Liver (tissue), 3 donors: ENCODE results near the gene TRIM49.
"Not testable (repeated sequence)": the region's sequence is repeated elsewhere in the genome, so short reads cannot be mapped to it uniquely, and the experiment has no call there.

Source experiments
- ATF3 ChIP-seq: IDR thresholded peaks from 2 replicates; pipeline ENCODE4 v1.6.1; 2016; ENCODE audit warnings: antibody characterized with exemption
- CTCF ChIP-seq: fragments of 150-350 bp; IDR thresholded peaks from 2 replicates; pipeline ENCODE4 v1.5.1; 2017; ENCODE audit warnings: improper control_type of control experiment, low read depth, low read length; ENCODE audit not compliant: missing input control
- EGR1 ChIP-seq, 2 donors: IDR thresholded peaks; 2 replicates each; pipeline ENCODE4 v1.6.1; 2016 to 2018; ENCODE audit warnings: antibody characterized with exemption in 2 of 2, low read depth in 2 of 2
- FOXA1 ChIP-seq: IDR thresholded peaks from 2 replicates; pipeline ENCODE4 v1.6.1; 2016; ENCODE audit warnings: antibody characterized with exemption
- FOXA2 ChIP-seq: IDR thresholded peaks from 2 replicates; pipeline ENCODE4 v1.6.1; 2016; ENCODE audit warnings: antibody characterized with exemption
- GABPA ChIP-seq, 2 donors: IDR thresholded peaks in 1 of 2; conservative IDR thresholded peaks in 1 of 2; 2 replicates each; pipeline ENCODE4 v1.6.1; 2016; ENCODE audit warnings: antibody characterized with exemption in 2 of 2, mild to moderate bottlenecking in 1 of 2, moderate library complexity in 1 of 2
- HNF4A ChIP-seq, 2 donors: conservative IDR thresholded peaks; 2 replicates each; pipeline ENCODE4 v1.6.1; 2016; ENCODE audit warnings: antibody characterized with exemption in 2 of 2, mild to moderate bottlenecking in 2 of 2
- RAD21 ChIP-seq, 2 donors: IDR thresholded peaks; 2 replicates each; pipeline ENCODE4 v1.6.1; 2016; ENCODE audit warnings: antibody characterized with exemption in 2 of 2, mild to moderate bottlenecking in 2 of 2
- REST ChIP-seq: IDR thresholded peaks from 2 replicates; pipeline ENCODE4 v1.6.1; 2016; ENCODE audit warnings: antibody characterized with exemption, mild to moderate bottlenecking
- YY1 ChIP-seq: IDR thresholded peaks from 2 replicates; pipeline ENCODE4 v1.6.1; 2016; ENCODE audit warnings: antibody characterized with exemption, mild to moderate bottlenecking
- donor health status: healthy.
- donor health status: healthy.

- peak; percentile 69 for TF ChIP-seq REST
- not testable (repeated sequence) for TF ChIP-seq CTCF; RAD21 (IDR thresholded peaks at IDR 0.05); YY1; GABPA (IDR thresholded peaks at IDR 0.05 in 1 of 2, conservative IDR thresholded peaks at IDR 0.05 in 1 of 2); FOXA1; FOXA2; EGR1 (IDR thresholded peaks at IDR 0.05; ENCODE audit: low read depth in 2 of 2); HNF4A (conservative IDR thresholded peaks at IDR 0.05); ATF3
Observed at GRCh38 chr11:89787506-89788063, 20.8 kb downstream of the TRIM49 start.
